Adrenal gland (tissue), 5 donors: ENCODE measurements around the gene CDH6.

Source experiments
- CTCF ChIP-seq, 6 experiments: fragments of 450-650 bp in 4 of 6; fragments of 200-600 bp in 2 of 6; sonication (generic) in 1 of 6; IDR thresholded peaks; 1 replicate in 5 of 6; 2 replicates in 1 of 6; pipeline versions ENCODE4 v1.5.1 to v1.8.0; 2016 to 2021; ENCODE audit warnings: antibody characterized with exemption in 6 of 6, mild to moderate bottlenecking in 2 of 6, moderate library complexity in 1 of 6
- POLR2A ChIP-seq, 2 donors: fragments of 450-650 bp; IDR thresholded peaks; one replicate each; pipeline ENCODE4 v1.6.1; 2017; ENCODE audit warnings: antibody characterized with exemption in 2 of 2, mild to moderate bottlenecking in 2 of 2, moderate library complexity in 1 of 2
- donor health status: DM: no; HTN: no; CAD: no.

- no peak for TF ChIP-seq POLR2A (IDR thresholded peaks at IDR 0.05)
- TF ChIP-seq CTCF (IDR thresholded peaks at IDR 0.05) = no peak
These were observed 44.5 kb upstream of the CDH6 start for GRCh38 chr5:31148959-31149475.
